GM18951 (cell line): ENCODE data around the gene WRNIP1.

Experiments used
- POLR2A ChIP-seq: IDR thresholded peaks from 4 replicates; pipeline ENCODE4 v1.6.1; 2011; ENCODE audit warnings: mild to moderate bottlenecking; ENCODE audit not compliant: insufficient read length, insufficient read depth; ENCODE audit errors: extremely low read depth
- in situ Hi-C: fragments of 300-500 bp; cut with MboI; formaldehyde crosslinking; loops from one replicate; pipeline ENCODE4 v1.12.0; 2022; ENCODE audit warnings: low sequenced_read_pairs, mixed read lengths, inconsistent platforms; ENCODE audit not compliant: unreplicated experiment

The WRNIP1 gene

GRCh38 chr6:2765166-2765895, at the start of gene WRNIP1:
WRNIP1 (plus strand) TSS chr6:2765393; CDS start chr6:2765623, 230 bp downstream.
- in situ Hi-C loops, result no loop called here

DNA sequence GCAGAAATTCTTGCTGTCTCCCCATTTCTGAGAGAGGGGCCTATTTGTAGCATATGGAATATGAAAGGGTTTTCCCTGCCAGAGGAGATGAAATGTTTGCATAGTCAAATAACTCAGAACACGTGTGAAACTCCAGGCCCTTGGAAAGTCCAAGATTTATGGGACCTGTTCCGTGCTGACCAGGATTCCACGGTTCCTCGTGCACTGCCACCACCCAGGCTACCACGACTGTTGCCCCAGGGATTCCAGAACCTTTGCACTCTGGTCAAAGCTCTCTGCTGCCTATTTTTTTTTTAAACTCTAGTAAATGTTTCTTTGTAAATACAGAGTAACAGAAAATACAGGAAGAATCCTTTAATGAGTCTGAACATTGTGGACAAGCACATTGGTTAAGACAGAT, 49.5 kb upstream of the WRNIP1 start:
- TF ChIP-seq POLR2A, result no peak
- in situ Hi-C loops, result no loop called here

More at GRCh38 chr6:2765166-2765895, at the start of gene WRNIP1:
- peak; percentile 68 for TF ChIP-seq POLR2A

GRCh38 chr6:2716936-2717700, 48.1 kb upstream of the WRNIP1 start:
- TF ChIP-seq POLR2A, result no peak
- in situ Hi-C loops, result no loop called here

- TF ChIP-seq POLR2A, result no peak
- in situ Hi-C loops, result no loop called here
These were observed 46.7 kb upstream of the WRNIP1 start for GRCh38 chr6:2718334-2719092.

DNA sequence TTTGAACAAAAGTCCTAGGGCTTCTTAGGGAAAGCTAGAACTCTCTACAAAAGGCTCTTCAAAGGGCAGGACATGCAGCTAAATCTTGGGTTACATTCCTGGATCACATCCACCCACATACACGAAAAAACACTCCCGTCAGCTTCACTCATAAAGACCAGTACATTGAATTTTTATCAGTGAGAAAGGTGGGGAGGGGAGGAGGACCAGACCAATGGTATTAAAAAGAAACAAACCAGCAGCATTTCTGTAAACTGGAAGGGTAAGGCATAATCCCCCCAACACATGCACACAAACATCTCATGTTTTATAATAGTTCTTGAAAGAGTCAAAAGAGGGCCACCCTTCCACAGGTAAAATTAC, 46.1 kb upstream of the WRNIP1 start:
- no peak for TF ChIP-seq POLR2A

GRCh38 chr6:2721219-2721618, 44.0 kb upstream of the WRNIP1 start:
- no peak for TF ChIP-seq POLR2A
- in situ Hi-C loops, result no loop called here

More for the DNA sequence above, 46.1 kb upstream of the WRNIP1 start:
- in situ Hi-C loops, result no loop called here

DNA sequence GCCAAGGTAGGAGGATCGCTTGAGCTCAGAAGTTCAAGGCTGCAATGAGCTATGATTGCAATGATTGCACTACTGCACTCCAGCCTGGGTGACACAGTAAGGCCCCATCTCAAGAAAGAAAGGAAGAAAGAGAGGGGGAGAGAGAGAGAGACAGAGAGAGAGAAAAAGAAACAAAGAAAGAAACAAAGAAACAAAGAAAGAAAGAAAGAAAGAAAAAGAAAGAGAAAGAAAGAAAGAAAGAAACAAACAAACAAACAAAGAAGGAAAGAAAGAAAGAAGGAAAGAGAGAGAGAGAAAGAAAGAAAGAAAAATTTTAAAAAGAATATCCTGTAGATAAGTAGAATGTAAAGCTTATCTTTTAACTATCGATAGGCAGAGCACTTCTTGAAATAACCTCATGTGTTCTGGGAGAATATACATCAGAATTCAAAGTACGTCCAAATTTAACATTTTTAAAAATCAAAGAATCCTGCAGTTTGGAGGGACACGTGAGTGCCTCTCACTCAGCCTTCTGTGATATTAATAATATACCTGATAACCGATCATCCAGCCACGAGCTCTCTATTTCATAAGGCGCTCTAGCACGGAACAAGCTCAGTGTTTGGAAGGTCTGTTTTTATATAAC, 39.7 kb upstream of the WRNIP1 start:
- in situ Hi-C loops, result no loop called here

GRCh38 chr6:2725999-2726567, 39.1 kb upstream of the WRNIP1 start:
- in situ Hi-C loops, result no loop called here
- TF ChIP-seq POLR2A, result no peak

More for the DNA sequence above, 39.7 kb upstream of the WRNIP1 start:
- no peak for TF ChIP-seq POLR2A

DNA sequence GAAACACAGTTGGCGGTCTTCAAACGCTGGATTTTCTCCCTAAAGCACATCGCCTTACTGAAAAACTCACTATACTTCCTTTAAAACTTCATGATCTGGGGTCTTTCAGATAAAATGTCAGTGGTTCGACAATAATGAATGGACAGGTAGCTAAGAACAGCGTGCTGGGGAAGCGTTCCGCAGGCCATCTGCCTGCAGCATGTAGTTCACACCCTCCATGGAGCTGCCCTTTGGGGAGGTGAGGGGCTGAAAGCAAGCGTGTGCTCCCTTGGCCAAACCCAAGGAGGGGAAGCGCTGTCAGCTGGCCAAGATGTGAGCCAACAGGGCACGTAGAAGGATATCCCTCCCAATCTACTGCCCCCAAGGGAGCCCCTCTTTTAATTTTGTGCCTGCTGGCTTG, 35.3 kb upstream of the WRNIP1 start:
- TF ChIP-seq POLR2A, result no peak
- in situ Hi-C loops, result no loop called here

- TF ChIP-seq POLR2A, result no peak
- in situ Hi-C loops, result no loop called here
These were observed 34.7 kb upstream of the WRNIP1 start for GRCh38 chr6:2730353-2731107.

DNA sequence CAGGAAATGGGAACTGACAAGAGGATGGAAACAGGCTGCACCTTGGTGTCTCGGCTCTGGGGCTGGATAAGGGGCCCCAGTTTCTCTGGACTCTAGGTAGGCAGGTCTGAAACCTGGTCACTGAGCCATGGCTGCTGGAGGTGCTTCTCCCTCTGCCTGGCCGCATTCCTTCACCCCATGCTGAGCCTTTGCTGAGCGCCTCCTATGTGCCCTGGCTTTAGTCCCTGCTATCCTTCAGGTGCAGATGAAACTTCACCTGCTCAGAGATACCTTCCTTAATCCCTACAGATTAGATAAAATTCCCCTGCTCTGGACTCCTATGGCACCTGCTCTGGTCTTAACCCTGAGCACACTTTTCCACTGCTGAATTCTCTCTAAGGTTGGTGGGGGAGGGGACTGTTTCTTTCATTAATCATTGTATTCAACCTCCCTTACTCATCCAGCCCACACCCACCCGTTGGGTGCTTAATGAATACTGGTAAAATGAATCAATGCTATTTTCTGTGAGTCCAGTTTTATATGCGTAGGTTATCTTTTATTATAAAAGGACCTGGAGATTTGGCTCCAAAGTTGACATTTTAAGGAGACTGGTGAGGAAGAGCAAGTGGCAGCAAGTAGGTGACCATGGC, 33.8 kb upstream of the WRNIP1 start:
- in situ Hi-C loops, result no loop called here

More for the DNA sequence above, 33.8 kb upstream of the WRNIP1 start:
- no peak for TF ChIP-seq POLR2A
